ENCODE results near the gene USP10.

USP10 gene

DNA sequence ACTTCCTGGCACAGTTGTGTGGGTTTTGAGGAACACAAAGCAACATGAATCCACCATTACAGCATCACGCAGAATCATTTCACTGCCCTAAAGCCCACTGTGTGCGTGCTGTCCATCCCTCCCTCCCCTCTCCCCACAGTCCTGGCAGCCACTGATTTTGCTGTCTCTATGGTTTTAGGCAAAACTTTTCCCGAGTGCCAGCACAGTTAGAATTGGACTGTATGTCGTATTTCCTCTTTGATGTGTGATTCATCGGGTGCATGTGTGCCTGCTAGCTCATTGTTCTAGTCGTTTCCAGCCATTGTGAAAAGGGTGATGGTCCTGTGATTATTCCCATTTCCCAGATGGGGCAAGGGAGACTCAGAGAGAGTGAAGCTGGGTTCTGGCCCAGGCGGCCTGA lies 38.8 kb upstream of the USP10 start:
- Histone ChIP-seq H3K4me1 (ENCODE audit: insufficient read depth, low read length, poor library complexity, severe bottlenecking) (peaks cover 8% of the 10 kb centered on the region), H3K27me3 (ENCODE audit: insufficient read depth, low read length, poor library complexity, severe bottlenecking) (no peaks in the 10 kb centered on the region), H3K79me2 (ENCODE audit: insufficient read depth, low read length) (0 out of 2 replicates have a peak, but pooled peaks cover under 1% of the 10 kb centered on the region), H3F3A (ENCODE audit: low read depth) (no peaks in the 10 kb centered on the region), H3K9me3 (ENCODE audit: insufficient read depth, low read depth, low read length) (no peaks in the 10 kb centered on the region), H3K4me3 (ENCODE audit: low read length, poor library complexity, severe bottlenecking) (no peak overlapping the region), H4K20me1 (ENCODE audit: insufficient read depth, low read length, poor library complexity, severe bottlenecking) (no peaks in the 10 kb centered on the region), H3K9me2 (replicated peaks; ENCODE audit: low read depth, low read length) (no peaks in the 10 kb centered on the region), H3K36me3 (ENCODE audit: insufficient read depth, low read length) (peaks cover 50% of the 10 kb centered on the region; the same call in 1 of the 2 replicates), H2AFZ (ENCODE audit: low read length) (no peak overlapping the region), H3K4me2 (ENCODE audit: low read depth, low read length, poor library complexity, severe bottlenecking) (no peak overlapping the region), H3K9ac (ENCODE audit: low read depth, low read length, poor library complexity, severe bottlenecking) (no peak overlapping the region)
- no peak for TF ChIP-seq EZH2phosphoT487 (IDR thresholded peaks at IDR 0.05; ENCODE audit: borderline replicate concordance)
- TF ChIP-seq, protein P1, sequence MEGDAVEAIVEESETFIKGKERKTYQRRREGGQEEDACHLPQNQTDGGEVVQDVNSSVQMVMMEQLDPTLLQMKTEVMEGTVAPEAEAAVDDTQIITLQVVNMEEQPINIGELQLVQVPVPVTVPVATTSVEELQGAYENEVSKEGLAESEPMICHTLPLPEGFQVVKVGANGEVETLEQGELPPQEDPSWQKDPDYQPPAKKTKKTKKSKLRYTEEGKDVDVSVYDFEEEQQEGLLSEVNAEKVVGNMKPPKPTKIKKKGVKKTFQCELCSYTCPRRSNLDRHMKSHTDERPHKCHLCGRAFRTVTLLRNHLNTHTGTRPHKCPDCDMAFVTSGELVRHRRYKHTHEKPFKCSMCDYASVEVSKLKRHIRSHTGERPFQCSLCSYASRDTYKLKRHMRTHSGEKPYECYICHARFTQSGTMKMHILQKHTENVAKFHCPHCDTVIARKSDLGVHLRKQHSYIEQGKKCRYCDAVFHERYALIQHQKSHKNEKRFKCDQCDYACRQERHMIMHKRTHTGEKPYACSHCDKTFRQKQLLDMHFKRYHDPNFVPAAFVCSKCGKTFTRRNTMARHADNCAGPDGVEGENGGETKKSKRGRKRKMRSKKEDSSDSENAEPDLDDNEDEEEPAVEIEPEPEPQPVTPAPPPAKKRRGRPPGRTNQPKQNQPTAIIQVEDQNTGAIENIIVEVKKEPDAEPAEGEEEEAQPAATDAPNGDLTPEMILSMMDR (conservative IDR thresholded peaks at IDR 0.05; ENCODE audit: low read length), result no peak

GRCh38 chr16:84661418-84662060 lies 38.3 kb upstream of the USP10 start:
- Histone ChIP-seq H3K79me2 (ENCODE audit: insufficient read depth, low read length) (no peaks in the 10 kb centered on the region), H3K36me3 (ENCODE audit: insufficient read depth, low read length) (peaks cover 50% of the 10 kb centered on the region; the same call in 1 of the 2 replicates), H3K9me3 (ENCODE audit: insufficient read depth, low read depth, low read length) (no peaks in the 10 kb centered on the region), H3K4me1 (ENCODE audit: insufficient read depth, low read length, poor library complexity, severe bottlenecking) (peaks cover 5% of the 10 kb centered on the region), H3F3A (ENCODE audit: low read depth) (no peaks in the 10 kb centered on the region), H4K20me1 (ENCODE audit: insufficient read depth, low read length, poor library complexity, severe bottlenecking) (no peaks in the 10 kb centered on the region), H3K4me3 (ENCODE audit: low read length, poor library complexity, severe bottlenecking) (no peak overlapping the region), H3K9ac (ENCODE audit: low read depth, low read length, poor library complexity, severe bottlenecking) (no peak overlapping the region), H3K4me2 (ENCODE audit: low read depth, low read length, poor library complexity, severe bottlenecking) (no peak overlapping the region), H3K27me3 (ENCODE audit: insufficient read depth, low read length, poor library complexity, severe bottlenecking) (no peaks in the 10 kb centered on the region), H3K9me2 (replicated peaks; ENCODE audit: low read depth, low read length) (no peaks in the 10 kb centered on the region), H2AFZ (ENCODE audit: low read length) (no peak overlapping the region)
- TF ChIP-seq, protein P1 (conservative IDR thresholded peaks at IDR 0.05; ENCODE audit: low read length), result no peak
- no peak for TF ChIP-seq EZH2phosphoT487 (IDR thresholded peaks at IDR 0.05; ENCODE audit: borderline replicate concordance)

GRCh38 chr16:84662471-84662870 lies 37.3 kb upstream of the USP10 start:
- Histone ChIP-seq H3K9me3 (ENCODE audit: insufficient read depth, low read depth, low read length) (no peaks in the 10 kb centered on the region), H3K79me2 (ENCODE audit: insufficient read depth, low read length) (no peaks in the 10 kb centered on the region), H3K4me3 (ENCODE audit: low read length, poor library complexity, severe bottlenecking) (no peak overlapping the region), H3K4me1 (ENCODE audit: insufficient read depth, low read length, poor library complexity, severe bottlenecking) (no peaks in the 10 kb centered on the region), H2AFZ (ENCODE audit: low read length) (no peak overlapping the region), H3F3A (ENCODE audit: low read depth) (no peaks in the 10 kb centered on the region), H3K36me3 (ENCODE audit: insufficient read depth, low read length) (peaks cover 42% of the 10 kb centered on the region; the same call in 1 of the 2 replicates), H3K9me2 (replicated peaks; ENCODE audit: low read depth, low read length) (no peaks in the 10 kb centered on the region), H3K9ac (ENCODE audit: low read depth, low read length, poor library complexity, severe bottlenecking) (no peak overlapping the region), H3K4me2 (ENCODE audit: low read depth, low read length, poor library complexity, severe bottlenecking) (no peak overlapping the region), H4K20me1 (ENCODE audit: insufficient read depth, low read length, poor library complexity, severe bottlenecking) (no peaks in the 10 kb centered on the region), H3K27me3 (ENCODE audit: insufficient read depth, low read length, poor library complexity, severe bottlenecking) (no peaks in the 10 kb centered on the region)
- no peak for TF ChIP-seq EZH2phosphoT487 (IDR thresholded peaks at IDR 0.05; ENCODE audit: borderline replicate concordance)
- TF ChIP-seq, protein P1 (conservative IDR thresholded peaks at IDR 0.05; ENCODE audit: low read length), result no peak

Data from Loucy (cell line).